Measurements from ENCODE around the gene PALM2AKAP2. TPM values are rescaled to one million over a fixed set of nuclear protein-coding genes. Genes with fewer than 3 reads are reported as not detected.

PALM2AKAP2 gene
- total and polyA plus RNA-seq, 7 donors: 0.60 to 4.5 (median 1.2) TPM; not detected in 1

DNA sequence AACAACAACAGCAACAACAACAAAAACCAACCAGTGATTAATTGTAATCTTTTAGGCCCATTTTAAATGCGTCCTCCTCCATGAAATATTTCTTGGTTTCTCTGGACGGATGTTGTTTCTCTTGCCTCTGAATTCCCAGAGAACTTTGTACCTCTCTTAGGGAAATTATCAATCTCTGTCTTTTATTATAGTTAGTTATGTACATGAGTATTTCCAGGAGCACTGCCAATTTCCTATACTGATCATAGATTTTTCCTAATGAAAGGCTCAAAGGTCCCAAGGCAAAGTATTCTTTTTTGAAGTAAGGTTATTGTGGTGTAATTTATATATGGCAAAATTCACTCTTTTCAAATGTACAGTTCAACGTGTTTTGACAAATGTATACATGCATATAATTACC, 20.4 kb upstream of the PALM2AKAP2 start:
- no peak for DNase-seq
- H3K4me1 ChIP-seq: no peaks in the 10 kb centered on the region
- TF ChIP-seq EP300 (IDR thresholded peaks at IDR 0.05) (no peak), POLR2AphosphoS5 (IDR thresholded peaks at IDR 0.05) (no peak), POLR2A (IDR thresholded peaks at IDR 0.05) (no peak)
- TF ChIP-seq, protein P1, sequence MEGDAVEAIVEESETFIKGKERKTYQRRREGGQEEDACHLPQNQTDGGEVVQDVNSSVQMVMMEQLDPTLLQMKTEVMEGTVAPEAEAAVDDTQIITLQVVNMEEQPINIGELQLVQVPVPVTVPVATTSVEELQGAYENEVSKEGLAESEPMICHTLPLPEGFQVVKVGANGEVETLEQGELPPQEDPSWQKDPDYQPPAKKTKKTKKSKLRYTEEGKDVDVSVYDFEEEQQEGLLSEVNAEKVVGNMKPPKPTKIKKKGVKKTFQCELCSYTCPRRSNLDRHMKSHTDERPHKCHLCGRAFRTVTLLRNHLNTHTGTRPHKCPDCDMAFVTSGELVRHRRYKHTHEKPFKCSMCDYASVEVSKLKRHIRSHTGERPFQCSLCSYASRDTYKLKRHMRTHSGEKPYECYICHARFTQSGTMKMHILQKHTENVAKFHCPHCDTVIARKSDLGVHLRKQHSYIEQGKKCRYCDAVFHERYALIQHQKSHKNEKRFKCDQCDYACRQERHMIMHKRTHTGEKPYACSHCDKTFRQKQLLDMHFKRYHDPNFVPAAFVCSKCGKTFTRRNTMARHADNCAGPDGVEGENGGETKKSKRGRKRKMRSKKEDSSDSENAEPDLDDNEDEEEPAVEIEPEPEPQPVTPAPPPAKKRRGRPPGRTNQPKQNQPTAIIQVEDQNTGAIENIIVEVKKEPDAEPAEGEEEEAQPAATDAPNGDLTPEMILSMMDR (IDR thresholded peaks at IDR 0.05): no peak
- intact Hi-C loops (cut with DNase I): loop anchor here (5.0 kb wide), 1 partner anchor 42 kb away; no protein-coding TSS in a partner anchor
- no peaks in the 10 kb centered on the region for H3K27me3 ChIP-seq
- no peaks in the 10 kb centered on the region for H3K36me3 ChIP-seq
- H3K9me3 ChIP-seq: no peaks in the 10 kb centered on the region
- H3K4me3 ChIP-seq: no peak overlapping the region
- H3K27ac ChIP-seq: no peak overlapping the region
- WGBS, 2 donors: 16 to 51% methylated on average over 3 of the region's 3 CpGs

DNA sequence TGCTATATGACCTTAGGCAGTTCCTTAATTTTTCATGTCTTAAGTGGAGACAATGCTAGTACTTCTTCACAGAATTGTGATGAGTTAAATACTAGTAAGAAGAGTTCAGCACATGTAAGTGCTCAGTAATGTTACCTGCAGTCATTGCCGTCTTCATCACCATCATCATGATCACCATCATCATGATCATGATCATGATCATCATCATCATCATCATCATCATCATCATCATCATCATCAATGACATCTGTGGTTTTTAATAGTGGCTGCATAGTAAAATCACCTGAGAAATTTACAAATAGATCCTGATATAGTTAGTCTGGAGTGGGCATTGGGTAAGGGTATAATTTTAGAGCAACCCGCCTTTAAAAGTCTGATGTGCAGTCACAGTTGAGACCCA, 14.7 kb upstream of the PALM2AKAP2 start:
- TF ChIP-seq, protein P1 (IDR thresholded peaks at IDR 0.05): no peak
- TF ChIP-seq EP300 (IDR thresholded peaks at IDR 0.05) (no peak), POLR2AphosphoS5 (IDR thresholded peaks at IDR 0.05) (no peak), POLR2A (IDR thresholded peaks at IDR 0.05) (no peak)
- Histone ChIP-seq H3K9me3 (no peaks in the 10 kb centered on the region), H3K4me1 (peaks cover 0 to under 1% (median 0%) of the 10 kb centered on the region in 4 donors), H3K27me3 (no peaks in the 10 kb centered on the region), H3K27ac (no peak overlapping the region), H3K36me3 (no peaks in the 10 kb centered on the region), H3K4me3 (no peak overlapping the region)
- intact Hi-C loops (cut with DNase I): no loop called here
- no peak for DNase-seq
- 90 to 95% methylated on average over 2 of the region's 2 CpGs for WGBS, 2 donors

DNA sequence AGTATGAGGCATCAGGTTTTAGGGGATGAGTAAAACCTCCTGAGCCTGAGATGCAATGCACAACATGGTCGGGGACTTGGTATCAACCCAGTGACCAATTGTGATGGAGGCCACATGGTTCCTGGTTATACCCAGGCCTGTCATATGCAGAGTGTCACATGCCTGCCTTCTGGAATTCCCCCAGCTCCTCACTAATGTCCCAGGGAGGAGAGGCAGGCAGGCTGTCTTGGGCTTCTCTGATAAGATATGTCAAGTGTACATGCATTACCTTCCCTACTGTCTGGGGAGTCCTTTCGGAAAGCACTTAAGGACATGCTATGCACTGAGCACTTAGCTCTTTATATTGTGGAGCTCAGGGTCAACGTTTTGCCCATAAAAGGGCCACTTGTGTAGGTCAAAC, 14.2 kb upstream of the PALM2AKAP2 start:
- TF ChIP-seq, protein P1 (IDR thresholded peaks at IDR 0.05): no peak
- TF ChIP-seq POLR2A (IDR thresholded peaks at IDR 0.05) (no peak), EP300 (IDR thresholded peaks at IDR 0.05) (no peak), POLR2AphosphoS5 (IDR thresholded peaks at IDR 0.05) (no peak)
- no peaks in the 10 kb centered on the region for H3K9me3 ChIP-seq
- no peaks in the 10 kb centered on the region for H3K27me3 ChIP-seq
- no peak overlapping the region for H3K27ac ChIP-seq
- no peak overlapping the region for H3K4me3 ChIP-seq
- intact Hi-C loops (cut with DNase I): no loop called here
- 69% methylated on average over 3 of the region's 3 CpGs for WGBS, 2 donors
- no peak for DNase-seq
- H3K4me1 ChIP-seq: peaks cover 0 to 6% (median under 1%) of the 10 kb centered on the region in 4 donors
- H3K36me3 ChIP-seq: no peaks in the 10 kb centered on the region

DNA sequence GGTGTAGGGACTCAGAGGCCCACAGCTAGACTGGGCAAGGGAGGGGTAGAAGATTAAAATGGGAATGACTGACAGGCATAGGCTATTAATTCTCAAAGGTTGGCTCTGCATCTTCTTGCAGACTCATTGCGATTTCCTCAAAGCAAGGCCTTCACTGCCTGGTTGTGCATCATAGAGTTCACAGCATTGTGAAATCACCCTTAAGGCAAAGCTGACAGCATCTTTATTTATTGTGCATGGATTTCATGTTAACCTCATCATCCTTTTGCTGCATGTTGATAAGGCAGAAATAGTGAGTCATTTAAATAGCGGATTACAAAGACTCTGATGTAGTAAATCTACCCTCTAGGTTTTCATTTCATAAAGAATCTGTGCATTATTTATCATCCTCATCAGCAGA, 13.6 kb upstream of the PALM2AKAP2 start:
- Histone ChIP-seq H3K36me3 (no peaks in the 10 kb centered on the region), H3K27ac (no peak overlapping the region), H3K4me1 (peaks cover 0 to 12% (median 5%) of the 10 kb centered on the region in 4 donors), H3K9me3 (no peaks in the 10 kb centered on the region), H3K4me3 (no peak overlapping the region), H3K27me3 (no peaks in the 10 kb centered on the region)
- intact Hi-C loops (cut with DNase I): no loop called here
- no peak for DNase-seq
- WGBS, 2 donors: 88 to 93% methylated on average over 2 of the region's 2 CpGs
- TF ChIP-seq POLR2A (IDR thresholded peaks at IDR 0.05) (no peak), EP300 (IDR thresholded peaks at IDR 0.05) (no peak), POLR2AphosphoS5 (IDR thresholded peaks at IDR 0.05) (no peak)
- TF ChIP-seq, protein P1 (IDR thresholded peaks at IDR 0.05): no peak

DNA sequence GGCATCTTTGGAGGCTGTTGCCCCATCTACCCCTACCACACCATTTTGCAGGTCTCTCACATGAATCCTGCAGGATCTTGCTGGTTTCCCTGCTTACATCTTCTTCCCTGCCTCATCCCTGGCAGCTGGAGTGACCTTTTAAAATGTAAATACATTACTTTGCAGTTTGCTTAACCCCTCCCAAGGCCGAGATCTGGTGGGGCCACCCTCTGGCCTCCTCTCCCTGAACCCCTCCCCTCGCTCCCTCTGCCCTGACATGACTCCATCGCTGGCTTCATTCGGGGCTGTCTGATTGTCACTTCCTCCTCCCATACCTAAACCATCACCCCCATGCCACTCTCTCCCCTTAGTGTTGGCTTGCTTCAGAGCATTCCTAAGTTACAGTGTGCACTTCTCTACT, 12.6 kb upstream of the PALM2AKAP2 start:
- H3K4me1 ChIP-seq: peaks cover 0 to 21% (median 15%) of the 10 kb centered on the region in 4 donors
- no peaks in the 10 kb centered on the region for H3K9me3 ChIP-seq
- intact Hi-C loops (cut with DNase I): no loop called here
- H3K36me3 ChIP-seq: no peaks in the 10 kb centered on the region
- whole genome bisulfite sequencing, 2 donors: 33 to 50% methylated on average over 4 of the region's 4 CpGs
- TF ChIP-seq EP300 (IDR thresholded peaks at IDR 0.05) (no peak), POLR2AphosphoS5 (IDR thresholded peaks at IDR 0.05) (no peak), POLR2A (IDR thresholded peaks at IDR 0.05) (no peak)
- TF ChIP-seq, protein P1 (IDR thresholded peaks at IDR 0.05): no peak
- DNase-seq: no peak
- no peak overlapping the region for H3K4me3 ChIP-seq
- no peaks in the 10 kb centered on the region for H3K27me3 ChIP-seq
- H3K27ac ChIP-seq: no peak overlapping the region
